Liver (tissue), 9 donors: ENCODE results near the gene MED27. TPM values are rescaled to one million over a fixed set of nuclear protein-coding genes. Genes with fewer than 3 reads are reported as not detected.

ENCODE experiments used
- DNase-seq: peaks from one replicate; pipeline ENCODE4 v3.0.0-alpha.2; 2017; ENCODE audit warnings: low spot score
- H3K27ac ChIP-seq, 2 donors: one replicate each; pipeline ENCODE4 v1.7.0; 2013; ENCODE audit warnings: inconsistent platforms in 2 of 2, low read length in 2 of 2, control low read depth in 1 of 2, low read depth in 1 of 2, mild to moderate bottlenecking in 1 of 2
- H3K27me3 ChIP-seq, 4 donors: one replicate each; pipeline versions ENCODE4 v1.6.1 to v1.7.0; 2013; ENCODE audit warnings: low read length in 3 of 4, inconsistent platforms in 1 of 4, mild to moderate bottlenecking in 1 of 4, moderate library complexity in 1 of 4; ENCODE audit not compliant: control insufficient read depth in 4 of 4, insufficient read depth in 4 of 4
- H3K36me3 ChIP-seq, 4 donors: one replicate each; pipeline versions ENCODE4 v1.6.1 to v1.7.0; 2013; ENCODE audit warnings: low read length in 3 of 4, mild to moderate bottlenecking in 3 of 4, low read depth in 1 of 4, moderate library complexity in 1 of 4; ENCODE audit not compliant: control insufficient read depth in 4 of 4, insufficient read depth in 3 of 4
- H3K4me1 ChIP-seq, 4 donors: one replicate each; pipeline versions ENCODE4 v1.6.1 to v1.7.0; 2013; ENCODE audit warnings: low read length in 3 of 4, mild to moderate bottlenecking in 3 of 4, moderate library complexity in 1 of 4; ENCODE audit not compliant: control insufficient read depth in 4 of 4, insufficient read depth in 4 of 4
- H3K4me3 ChIP-seq, 3 donors: one replicate each; pipeline versions ENCODE4 v1.6.1 to v1.7.0; 2013; ENCODE audit warnings: low read length in 3 of 3, control low read depth in 1 of 3, low read depth in 1 of 3, mild to moderate bottlenecking in 1 of 3
- H3K9ac ChIP-seq, 2 donors: one replicate each; pipeline ENCODE4 v1.7.0; 2013; ENCODE audit warnings: low read length in 2 of 2, mild to moderate bottlenecking in 2 of 2, moderate library complexity in 2 of 2, control low read depth in 1 of 2, low read depth in 1 of 2
- H3K9me3 ChIP-seq, 4 donors: one replicate each; pipeline versions ENCODE4 v1.6.1 to v1.7.0; 2013; ENCODE audit warnings: low read length in 3 of 4; ENCODE audit not compliant: control insufficient read depth in 4 of 4
- EGR1 ChIP-seq, 2 donors: IDR thresholded peaks; 2 replicates each; pipeline ENCODE4 v1.6.1; 2016 to 2018; ENCODE audit warnings: antibody characterized with exemption in 2 of 2, low read depth in 2 of 2
- FOXA1 ChIP-seq: IDR thresholded peaks from 2 replicates; pipeline ENCODE4 v1.6.1; 2016; ENCODE audit warnings: antibody characterized with exemption
- FOXA2 ChIP-seq: IDR thresholded peaks from 2 replicates; pipeline ENCODE4 v1.6.1; 2016; ENCODE audit warnings: antibody characterized with exemption
- GABPA ChIP-seq, 2 donors: IDR thresholded peaks in 1 of 2; conservative IDR thresholded peaks in 1 of 2; 2 replicates each; pipeline ENCODE4 v1.6.1; 2016; ENCODE audit warnings: antibody characterized with exemption in 2 of 2, mild to moderate bottlenecking in 1 of 2, moderate library complexity in 1 of 2
- HNF4A ChIP-seq, 2 donors: conservative IDR thresholded peaks; 2 replicates each; pipeline ENCODE4 v1.6.1; 2016; ENCODE audit warnings: antibody characterized with exemption in 2 of 2, mild to moderate bottlenecking in 2 of 2
- JUND ChIP-seq, 2 donors: IDR thresholded peaks; 2 replicates each; pipeline ENCODE4 v1.6.1; 2016; ENCODE audit warnings: antibody characterized with exemption in 2 of 2
- NR2F2 ChIP-seq: IDR thresholded peaks from 2 replicates; pipeline ENCODE4 v1.6.1; 2016; ENCODE audit warnings: antibody characterized with exemption
- REST ChIP-seq: IDR thresholded peaks from 2 replicates; pipeline ENCODE4 v1.6.1; 2016; ENCODE audit warnings: antibody characterized with exemption, mild to moderate bottlenecking
- RXRA ChIP-seq, 2 donors: IDR thresholded peaks; 2 replicates each; pipeline ENCODE4 v1.6.1; 2017 to 2018; ENCODE audit warnings: antibody characterized with exemption in 2 of 2, mild to moderate bottlenecking in 1 of 2
- SP1 ChIP-seq: IDR thresholded peaks from 2 replicates; pipeline ENCODE4 v1.6.1; 2018; ENCODE audit warnings: antibody characterized with exemption, mild to moderate bottlenecking
- TAF1 ChIP-seq: conservative IDR thresholded peaks from 2 replicates; pipeline ENCODE4 v1.6.1; 2016; ENCODE audit warnings: antibody characterized with exemption, mild to moderate bottlenecking
- YY1 ChIP-seq: IDR thresholded peaks from 2 replicates; pipeline ENCODE4 v1.6.1; 2016; ENCODE audit warnings: antibody characterized with exemption, mild to moderate bottlenecking
- WGBS: extraction: QIAGEN DNeasy Blood & Tissue Kit; methylation state at CpG from one replicate; pipeline ENCODE4 v1.1.7; 2013; 5-methylcytosine and 5-hydroxymethylcytosine counted together
- polyA plus RNA-seq, 2 donors: library from polyadenylated mRNA; stranded (reverse) in 1 of 2; unstranded in 1 of 2; fragments of 200-250 nt in 1 of 2; fragments of >200 nt in 1 of 2; fragmentation: Nextera tagmentation in 1 of 2; extraction: Ambion mirVana in 1 of 2; gene quantifications; one replicate each; pipeline versions ENCODE4 v1.2.1 to v1.2.3, GENCODE V29; 2013 to 2015
- total RNA-seq, 2 donors: library from RNA; depleted of rRNA; stranded (reverse); fragments of >200 nt; gene quantifications; one replicate each; pipeline ENCODE4 v1.2.3, GENCODE V29; 2014
- TF ChIP-seq, protein P1 (sequence below): IDR thresholded peaks from 2 replicates; pipeline ENCODE4 v1.6.1; 2016; ENCODE audit warnings: antibody characterized with exemption
- TF ChIP-seq, protein P2 (sequence below): IDR thresholded peaks from 2 replicates; pipeline ENCODE4 v1.6.1; 2016; ENCODE audit warnings: antibody characterized with exemption
- TF ChIP-seq, protein P3 (sequence below): fragments of 150-350 bp; IDR thresholded peaks from 2 replicates; pipeline ENCODE4 v1.5.1; 2017; ENCODE audit warnings: improper control_type of control experiment, low read depth, low read length; ENCODE audit not compliant: missing input control
- TF ChIP-seq, protein P4 (sequence below): IDR thresholded peaks from 2 replicates; pipeline ENCODE4 v1.6.1; 2016; ENCODE audit warnings: antibody characterized with exemption
- donor health status: healthy.
- donor health status: healthy.
- donor health status: healthy.
- donor health status: healthy.
- donor health status: healthy.

The MED27 gene
- total and polyA plus RNA-seq, 4 donors = 4.6 to 7.9 (median 5.5) TPM

GRCh38 chr9:131872006-131872405 lies 207.7 kb downstream of the MED27 start:
- H3K9me3 ChIP-seq = no peaks in the 10 kb centered on the region
- H3K27ac ChIP-seq = no peak overlapping the region
- no peak for TF ChIP-seq RXRA (IDR thresholded peaks at IDR 0.05)
- TF ChIP-seq JUND (IDR thresholded peaks at IDR 0.05) = no peak
- no peak for TF ChIP-seq EGR1 (IDR thresholded peaks at IDR 0.05; ENCODE audit: low read depth in 2 of 2)
- WGBS = 97% methylated on average over 15 of the region's 15 CpGs
- H3K4me1 ChIP-seq = no peaks in the 10 kb centered on the region
- H3K36me3 ChIP-seq = peaks cover 0 to 2% (median under 1%) of the 10 kb centered on the region in 4 donors
- no peak for DNase-seq
- H3K27me3 ChIP-seq = no peaks in the 10 kb centered on the region
- H3K9ac ChIP-seq = no peak overlapping the region
- H3K4me3 ChIP-seq = no peak overlapping the region

DNA sequence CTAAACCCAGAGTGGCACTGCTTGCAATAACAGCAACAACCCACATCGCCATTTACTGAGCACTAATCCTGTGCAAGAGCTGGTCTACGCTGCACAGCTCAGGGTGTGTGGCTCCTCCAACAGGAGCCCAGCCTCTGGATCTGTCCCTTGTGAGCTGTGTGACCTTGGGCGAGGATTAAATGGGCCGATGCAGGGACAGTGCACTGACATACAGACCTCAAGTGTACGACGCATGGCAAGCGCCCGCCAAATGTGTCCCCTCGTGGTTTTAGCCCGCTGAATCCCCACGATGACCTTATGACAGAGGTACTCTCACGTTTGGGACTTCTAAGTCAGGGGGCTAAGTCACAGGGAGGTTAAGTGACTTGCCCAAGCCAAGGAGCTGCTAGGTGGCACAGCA lies 209.5 kb downstream of the MED27 start:
- TF ChIP-seq GABPA (IDR thresholded peaks at IDR 0.05 in 1 of 2, conservative IDR thresholded peaks at IDR 0.05 in 1 of 2) = no peak
- TF ChIP-seq FOXA1 = no peak
- TF ChIP-seq RXRA (IDR thresholded peaks at IDR 0.05) = no peak
- TF ChIP-seq TAF1 = no peak
- TF ChIP-seq HNF4A (conservative IDR thresholded peaks at IDR 0.05) = no peak
- TF ChIP-seq YY1 = no peak
- no peak for TF ChIP-seq JUND (IDR thresholded peaks at IDR 0.05)
- peaks cover 0 to 2% (median 0%) of the 10 kb centered on the region in 4 donors for H3K36me3 ChIP-seq
- no peak overlapping the region for H3K9ac ChIP-seq
- no peaks in the 10 kb centered on the region for H3K27me3 ChIP-seq
- H3K27ac ChIP-seq = no peak overlapping the region
- H3K4me3 ChIP-seq = no peak overlapping the region
- 93% methylated on average over 12 of the region's 12 CpGs for WGBS
- no peak for DNase-seq
- H3K9me3 ChIP-seq = no peaks in the 10 kb centered on the region
- H3K4me1 ChIP-seq = no peaks in the 10 kb centered on the region

DNA sequence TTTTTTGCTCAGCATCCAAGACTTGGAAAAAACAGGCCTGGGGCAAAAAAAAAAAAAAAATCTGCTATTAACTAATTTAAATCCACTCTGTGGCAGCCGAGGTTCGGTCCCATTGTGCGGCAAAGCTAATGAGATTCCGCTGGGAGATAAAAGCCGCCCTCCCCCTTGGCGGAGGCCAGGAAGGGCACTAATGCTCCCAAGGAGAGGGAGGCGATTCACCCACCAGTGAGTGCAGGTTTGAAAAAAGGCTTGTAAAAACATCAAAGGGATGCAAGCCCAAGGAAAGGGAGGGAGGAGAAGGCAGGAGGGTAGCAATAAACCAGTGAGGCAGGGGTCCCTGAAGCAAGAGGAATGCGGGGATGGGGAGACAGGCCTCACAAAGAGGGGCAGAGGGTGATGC lies 210.3 kb downstream of the MED27 start:
- DNase-seq = no peak
- no peaks in the 10 kb centered on the region for H3K4me1 ChIP-seq

DNA sequence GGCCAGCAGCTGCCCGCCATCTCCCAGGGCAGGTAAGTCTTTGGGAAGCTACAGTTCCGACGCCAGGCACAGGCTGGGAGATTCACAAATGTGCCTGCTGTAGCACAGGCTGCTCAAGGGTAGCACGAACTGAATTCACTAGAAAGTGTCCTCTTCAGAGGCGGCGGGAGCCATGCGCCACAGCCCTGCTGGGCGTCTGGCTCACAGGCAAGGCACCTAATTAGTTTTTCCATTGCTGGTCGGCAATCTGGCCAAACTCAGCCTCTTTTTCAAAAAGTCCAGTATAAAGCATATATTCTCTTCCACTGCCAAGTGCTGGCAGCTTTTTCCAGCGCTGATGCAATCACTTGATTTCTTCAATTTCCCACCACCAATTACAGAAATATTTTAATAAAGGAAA lies 210.9 kb downstream of the MED27 start:
- no peak for DNase-seq
- 94% methylated on average over 10 of the region's 10 CpGs for WGBS
- Histone ChIP-seq H3K27me3 (no peaks in the 10 kb centered on the region), H3K27ac (no peak overlapping the region), H3K9ac (no peak overlapping the region), H3K4me1 (no peaks in the 10 kb centered on the region), H3K36me3 (peaks cover 0 to 2% (median 0%) of the 10 kb centered on the region in 4 donors), H3K4me3 (no peak overlapping the region), H3K9me3 (no peaks in the 10 kb centered on the region)
- TF ChIP-seq FOXA1 (no peak), FOXA2 (no peak), SP1 (no peak), EGR1 (IDR thresholded peaks at IDR 0.05; ENCODE audit: low read depth in 2 of 2) (no peak), REST (no peak), YY1 (no peak), RXRA (IDR thresholded peaks at IDR 0.05) (no peak), JUND (IDR thresholded peaks at IDR 0.05) (no peak), HNF4A (conservative IDR thresholded peaks at IDR 0.05) (no peak), NR2F2 (no peak)
- TF ChIP-seq, protein P1, sequence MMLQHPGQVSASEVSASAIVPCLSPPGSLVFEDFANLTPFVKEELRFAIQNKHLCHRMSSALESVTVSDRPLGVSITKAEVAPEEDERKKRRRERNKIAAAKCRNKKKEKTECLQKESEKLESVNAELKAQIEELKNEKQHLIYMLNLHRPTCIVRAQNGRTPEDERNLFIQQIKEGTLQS = no peak
- TF ChIP-seq, protein P2, sequence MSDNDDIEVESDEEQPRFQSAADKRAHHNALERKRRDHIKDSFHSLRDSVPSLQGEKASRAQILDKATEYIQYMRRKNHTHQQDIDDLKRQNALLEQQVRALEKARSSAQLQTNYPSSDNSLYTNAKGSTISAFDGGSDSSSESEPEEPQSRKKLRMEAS = no peak
- TF ChIP-seq, protein P3, sequence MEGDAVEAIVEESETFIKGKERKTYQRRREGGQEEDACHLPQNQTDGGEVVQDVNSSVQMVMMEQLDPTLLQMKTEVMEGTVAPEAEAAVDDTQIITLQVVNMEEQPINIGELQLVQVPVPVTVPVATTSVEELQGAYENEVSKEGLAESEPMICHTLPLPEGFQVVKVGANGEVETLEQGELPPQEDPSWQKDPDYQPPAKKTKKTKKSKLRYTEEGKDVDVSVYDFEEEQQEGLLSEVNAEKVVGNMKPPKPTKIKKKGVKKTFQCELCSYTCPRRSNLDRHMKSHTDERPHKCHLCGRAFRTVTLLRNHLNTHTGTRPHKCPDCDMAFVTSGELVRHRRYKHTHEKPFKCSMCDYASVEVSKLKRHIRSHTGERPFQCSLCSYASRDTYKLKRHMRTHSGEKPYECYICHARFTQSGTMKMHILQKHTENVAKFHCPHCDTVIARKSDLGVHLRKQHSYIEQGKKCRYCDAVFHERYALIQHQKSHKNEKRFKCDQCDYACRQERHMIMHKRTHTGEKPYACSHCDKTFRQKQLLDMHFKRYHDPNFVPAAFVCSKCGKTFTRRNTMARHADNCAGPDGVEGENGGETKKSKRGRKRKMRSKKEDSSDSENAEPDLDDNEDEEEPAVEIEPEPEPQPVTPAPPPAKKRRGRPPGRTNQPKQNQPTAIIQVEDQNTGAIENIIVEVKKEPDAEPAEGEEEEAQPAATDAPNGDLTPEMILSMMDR = no peak
- TF ChIP-seq, protein P4, sequence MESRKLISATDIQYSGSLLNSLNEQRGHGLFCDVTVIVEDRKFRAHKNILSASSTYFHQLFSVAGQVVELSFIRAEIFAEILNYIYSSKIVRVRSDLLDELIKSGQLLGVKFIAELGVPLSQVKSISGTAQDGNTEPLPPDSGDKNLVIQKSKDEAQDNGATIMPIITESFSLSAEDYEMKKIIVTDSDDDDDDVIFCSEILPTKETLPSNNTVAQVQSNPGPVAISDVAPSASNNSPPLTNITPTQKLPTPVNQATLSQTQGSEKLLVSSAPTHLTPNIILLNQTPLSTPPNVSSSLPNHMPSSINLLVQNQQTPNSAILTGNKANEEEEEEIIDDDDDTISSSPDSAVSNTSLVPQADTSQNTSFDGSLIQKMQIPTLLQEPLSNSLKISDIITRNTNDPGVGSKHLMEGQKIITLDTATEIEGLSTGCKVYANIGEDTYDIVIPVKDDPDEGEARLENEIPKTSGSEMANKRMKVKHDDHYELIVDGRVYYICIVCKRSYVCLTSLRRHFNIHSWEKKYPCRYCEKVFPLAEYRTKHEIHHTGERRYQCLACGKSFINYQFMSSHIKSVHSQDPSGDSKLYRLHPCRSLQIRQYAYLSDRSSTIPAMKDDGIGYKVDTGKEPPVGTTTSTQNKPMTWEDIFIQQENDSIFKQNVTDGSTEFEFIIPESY = no peak

More for the DNA sequence above, 210.3 kb downstream of the MED27 start:
- 94% methylated on average over 8 of the region's 8 CpGs for WGBS
- TF ChIP-seq NR2F2 (no peak), HNF4A (conservative IDR thresholded peaks at IDR 0.05) (no peak)
- peaks cover 0 to 2% (median 0%) of the 10 kb centered on the region in 4 donors for H3K36me3 ChIP-seq
- no peak overlapping the region for H3K27ac ChIP-seq
- H3K27me3 ChIP-seq = no peaks in the 10 kb centered on the region
- H3K9ac ChIP-seq = no peak overlapping the region
- no peak overlapping the region for H3K4me3 ChIP-seq
- no peaks in the 10 kb centered on the region for H3K9me3 ChIP-seq
